Stimulated activated CD4-positive, alpha-beta T cell treated with anti-CD3 and anti-CD28 coated beads, Interleukin-2, amount 100 ng/mL, for 4 hours (primary cell): ENCODE results near the gene SEMA4D.
A peak's percentile ranks its signal among the peaks of the same experiment; 100 is the strongest.
"Not testable (repeated sequence)": the region's sequence is repeated elsewhere in the genome, so short reads cannot be mapped to it uniquely, and the experiment has no call there.

Experiments used
- DNase-seq: peaks from one replicate; pipeline ENCODE4 v3.0.0-alpha.2; 2020; ENCODE audit warnings: low read depth

SEMA4D gene

DNA sequence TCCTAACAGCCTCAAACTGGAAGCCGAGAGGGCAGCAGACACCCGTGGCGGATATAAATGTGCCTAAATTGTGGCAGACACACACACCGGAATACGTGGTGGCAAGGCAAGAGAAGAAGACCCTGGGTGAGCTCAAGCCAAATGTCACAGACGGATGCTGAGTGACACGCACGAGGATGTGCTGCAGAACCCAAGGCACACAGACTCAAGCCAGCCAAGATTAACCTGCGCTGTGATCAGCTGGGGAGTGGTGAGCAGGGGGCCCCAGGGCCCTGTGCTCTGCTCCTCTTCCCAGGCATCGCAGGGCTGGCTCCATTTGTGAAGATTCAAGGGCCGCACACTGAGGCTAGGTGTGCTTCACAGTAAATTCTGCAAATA lies 16.4 kb downstream of the SEMA4D start:
- no peak for DNase-seq

DNA sequence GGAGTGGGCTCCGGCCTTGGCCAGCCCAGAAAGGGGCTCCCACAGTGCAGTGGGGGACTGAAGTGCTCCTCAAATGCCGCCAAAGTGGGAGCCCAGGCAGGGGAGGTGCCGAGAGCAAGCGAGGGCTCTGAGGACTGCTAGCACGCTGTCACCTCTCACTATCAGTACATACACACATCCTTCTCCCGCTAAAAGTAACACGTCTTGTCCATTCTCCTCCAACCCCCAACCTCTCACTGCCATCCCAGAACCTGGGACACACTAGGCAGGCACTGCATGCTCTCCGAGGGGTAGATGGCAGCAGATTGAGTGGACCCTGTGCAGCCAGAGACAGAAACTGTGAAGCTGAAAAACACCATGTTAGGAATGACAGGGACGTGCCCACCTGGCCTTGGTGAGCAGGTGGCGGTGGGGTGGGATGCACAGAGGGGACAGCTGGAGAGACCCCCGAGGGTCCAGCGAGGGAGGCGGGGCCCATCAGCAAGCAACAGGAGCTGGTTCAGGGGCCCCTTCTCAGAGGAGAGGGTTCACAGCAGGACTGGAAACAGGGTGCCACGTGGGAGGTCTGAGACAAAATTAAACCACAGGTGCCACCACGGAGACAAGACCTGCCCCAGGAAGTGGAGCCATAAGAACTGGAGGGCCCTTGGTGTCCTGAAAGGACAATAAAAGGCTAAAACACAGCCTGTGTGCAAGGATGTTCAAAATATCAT lies 16.9 kb downstream of the SEMA4D start:
- no peak for DNase-seq

- not testable (repeated sequence) for DNase-seq
Measured at GRCh38 chr9:89480372-89480771, 17.5 kb downstream of the SEMA4D start.

GRCh38 chr9:89479669-89480011 lies 18.3 kb downstream of the SEMA4D start:
- DNase-seq = not testable (repeated sequence)

GRCh38 chr9:89478821-89479668 lies 18.9 kb downstream of the SEMA4D start:
- DNase-seq = no peak

DNA sequence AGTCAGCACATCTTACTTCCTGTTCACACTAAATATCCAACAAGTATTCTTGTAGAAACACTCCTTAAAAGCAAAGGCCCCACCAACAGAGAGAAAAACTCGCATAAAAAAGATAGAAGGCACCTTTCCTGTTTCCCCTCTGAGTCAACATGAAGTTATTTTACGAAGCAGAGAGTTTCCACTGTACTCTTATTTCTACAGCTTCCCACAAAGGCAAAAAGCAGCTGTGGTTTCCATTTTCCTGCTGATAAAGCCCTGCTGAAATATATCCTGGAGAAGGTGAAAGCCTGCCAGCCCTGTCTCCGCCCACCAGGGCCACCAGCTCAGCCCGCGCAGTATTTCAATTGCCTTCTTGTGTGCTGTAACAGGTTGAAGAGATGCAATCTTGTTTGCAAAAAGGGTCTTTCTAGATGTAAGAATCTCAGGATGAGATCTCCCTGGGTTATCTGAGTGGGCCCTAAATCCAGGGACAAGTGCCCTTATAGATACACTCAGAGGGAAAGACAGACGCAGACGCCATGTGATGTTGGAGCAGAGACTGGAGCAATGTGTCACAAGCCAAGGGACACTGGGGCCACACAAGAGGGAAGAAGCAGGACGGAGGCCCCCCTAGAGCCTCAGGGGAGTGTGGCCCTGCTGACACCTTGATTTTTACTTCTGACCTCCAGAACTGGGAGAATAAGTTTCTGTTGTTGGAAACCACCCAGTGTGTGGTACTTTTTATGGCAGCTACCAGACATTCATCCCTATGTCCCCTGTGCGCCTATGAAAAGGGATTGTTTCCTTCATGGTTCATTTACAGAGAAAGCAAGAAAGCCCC lies 19.9 kb downstream of the SEMA4D start:
- DNase-seq = peak; percentile 71

DNA sequence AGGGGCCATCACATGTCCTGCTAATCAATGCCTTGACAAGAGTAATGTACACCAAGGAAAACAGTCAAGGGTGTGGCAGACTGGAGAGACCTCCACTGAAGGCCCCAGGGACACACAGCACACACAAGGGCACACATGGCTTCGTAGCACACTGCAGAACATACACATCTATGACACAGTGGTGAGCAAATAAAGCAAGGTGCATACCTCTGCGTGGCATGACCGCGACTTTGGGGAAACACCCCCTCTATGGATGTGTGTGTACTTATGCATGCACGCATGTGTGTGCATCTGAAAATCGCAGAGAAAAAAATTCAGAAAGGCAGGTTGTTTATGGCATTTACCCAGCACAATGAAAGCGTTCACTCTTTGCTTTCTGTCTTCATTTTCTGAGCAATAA lies 20.5 kb downstream of the SEMA4D start:
- no peak for DNase-seq

DNA sequence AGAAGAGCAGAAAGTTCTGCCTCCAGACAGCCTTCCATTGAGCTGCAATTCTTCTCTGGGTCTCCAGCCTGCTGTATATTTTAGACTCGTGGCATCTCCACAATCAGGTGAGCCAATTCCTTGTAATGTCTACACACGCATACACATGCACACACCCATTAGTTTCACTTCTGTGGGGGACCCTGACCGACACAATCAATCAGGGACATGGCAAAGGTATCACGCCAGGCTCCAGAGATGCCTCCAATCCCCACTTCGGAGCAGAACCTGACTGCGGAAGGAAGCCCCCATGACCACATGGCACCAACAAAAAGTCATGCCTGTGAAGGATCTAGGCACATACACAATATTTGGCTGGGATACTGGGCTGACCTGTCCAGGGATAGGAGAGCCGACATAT lies 21.4 kb downstream of the SEMA4D start:
- DNase-seq = no peak

DNA sequence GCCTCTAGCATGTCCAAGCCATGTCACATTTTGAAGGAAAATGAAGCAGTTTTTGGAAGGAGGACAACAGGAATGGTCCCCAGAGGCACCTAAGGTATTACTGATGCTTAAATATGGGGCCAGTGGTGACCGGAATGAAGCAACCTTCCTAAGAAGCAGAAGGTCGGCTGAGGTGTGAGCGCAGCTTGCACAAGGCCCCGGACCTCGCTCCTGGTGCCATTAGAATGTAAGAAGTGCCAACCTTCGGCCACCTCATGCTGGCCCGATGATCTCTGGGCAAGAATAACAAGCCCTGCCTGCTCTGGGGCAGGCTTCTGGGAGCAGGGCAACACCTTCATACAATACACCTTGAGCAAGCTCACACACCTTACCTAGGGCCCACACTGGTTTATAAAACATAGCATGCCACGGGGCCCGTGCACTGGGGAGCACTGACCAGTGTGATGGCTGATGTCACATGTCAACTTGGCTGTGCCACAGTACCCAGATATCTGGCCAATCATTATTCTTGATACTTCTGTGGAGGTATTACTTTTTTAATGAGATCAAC lies 21.9 kb downstream of the SEMA4D start:
- no peak for DNase-seq

DNA sequence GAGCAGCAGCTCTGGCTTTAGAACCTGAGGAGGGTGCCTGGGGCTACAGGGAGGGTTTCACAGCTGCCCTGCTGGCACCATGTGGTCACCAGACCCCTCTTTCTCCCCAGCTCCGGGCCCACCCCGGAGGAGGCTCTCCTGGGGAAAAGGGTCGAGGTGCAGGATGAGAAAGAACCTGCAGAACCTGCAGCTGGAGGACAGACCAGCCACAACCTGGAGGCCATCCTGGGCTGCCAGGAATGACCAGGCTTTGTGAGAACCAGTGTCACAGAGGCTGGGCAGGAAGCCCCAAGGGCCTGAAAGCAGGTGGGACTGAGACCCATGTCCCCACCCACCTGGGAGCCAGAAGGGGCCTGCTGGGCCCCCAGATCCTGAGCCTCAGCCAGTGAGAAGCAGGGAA lies 23.0 kb downstream of the SEMA4D start:
- no peak for DNase-seq

DNA sequence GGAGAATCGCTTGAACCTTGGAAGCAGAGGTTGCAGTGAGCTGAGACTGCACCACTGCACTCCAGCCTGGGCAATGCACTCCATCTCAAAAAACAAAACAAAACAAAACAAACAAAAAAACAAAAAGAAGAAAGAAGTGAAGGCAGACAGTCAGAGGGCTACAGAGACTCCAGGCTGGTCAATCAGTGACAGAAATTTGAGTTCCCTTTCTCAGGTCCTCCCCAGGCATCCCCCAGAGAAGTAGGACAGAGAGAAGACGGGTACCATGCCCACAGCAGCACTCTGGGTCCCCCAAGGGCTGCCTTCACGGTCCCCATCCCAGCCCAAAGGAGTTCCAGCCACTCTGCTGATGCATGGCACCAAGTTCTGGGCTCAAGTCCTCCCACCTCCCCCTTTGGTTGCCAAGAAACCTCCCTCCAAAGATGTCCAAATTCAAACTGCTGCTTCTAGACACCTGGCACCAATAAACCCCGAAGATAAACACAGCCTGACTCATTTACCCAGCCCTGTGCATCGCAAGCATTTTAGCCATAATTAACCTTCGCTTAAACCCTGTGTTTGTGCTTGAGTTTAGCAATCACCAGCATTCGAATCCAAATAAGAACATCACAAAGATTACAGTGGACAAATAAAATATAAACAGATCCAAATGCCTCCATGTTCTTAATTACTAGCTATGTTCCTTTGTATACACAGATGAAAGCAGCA lies 24.0 kb downstream of the SEMA4D start:
- no peak for DNase-seq

- not testable (repeated sequence) for DNase-seq
Measured at GRCh38 chr9:89471796-89472320, 26.1 kb downstream of the SEMA4D start.

DNA sequence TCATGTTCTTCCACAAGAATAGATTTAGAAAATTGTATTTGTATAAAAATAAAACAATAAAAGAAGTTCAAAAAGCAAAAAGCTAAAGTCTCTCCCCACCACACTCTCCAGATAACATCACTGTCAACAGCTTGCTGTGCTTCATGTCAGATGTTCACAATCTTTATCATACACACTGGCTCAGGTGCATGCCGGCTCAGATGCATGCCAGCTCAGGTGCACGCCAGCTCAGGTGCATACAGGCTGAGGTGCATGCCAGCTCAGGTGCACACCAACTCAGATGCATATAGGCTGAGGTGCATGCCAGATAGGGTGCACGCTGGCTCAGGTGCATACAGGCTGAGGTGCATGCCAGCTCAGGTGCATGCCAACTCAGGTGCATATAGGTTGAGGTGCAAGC lies 26.5 kb downstream of the SEMA4D start:
- DNase-seq = no peak

DNA sequence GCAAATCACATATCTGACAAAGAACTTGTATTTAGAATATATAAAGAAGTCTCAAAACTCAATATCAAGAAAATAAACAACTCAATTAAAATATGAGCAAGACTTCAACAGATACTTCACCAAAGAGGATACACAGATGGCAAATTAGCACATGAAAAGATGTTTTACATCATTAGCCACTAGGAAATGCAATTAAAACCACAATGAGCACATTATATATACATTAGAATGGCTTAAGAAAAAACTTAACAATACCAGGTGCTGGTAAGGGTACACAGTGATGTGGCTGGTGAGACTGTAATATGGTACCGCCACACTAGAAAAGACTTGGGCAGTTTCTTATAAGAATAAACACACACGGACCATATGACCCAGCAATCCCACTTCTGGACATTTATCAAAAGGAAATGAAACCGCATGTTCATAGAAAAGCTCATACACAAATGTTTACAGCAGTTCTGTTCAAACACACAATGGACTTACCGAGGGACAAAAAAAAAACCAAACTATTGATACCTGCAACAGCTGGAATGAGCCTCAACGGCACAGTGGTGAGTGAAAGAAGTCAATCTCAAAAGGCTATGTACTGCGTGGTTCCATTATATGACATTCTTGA lies 27.6 kb downstream of the SEMA4D start:
- no peak for DNase-seq

DNA sequence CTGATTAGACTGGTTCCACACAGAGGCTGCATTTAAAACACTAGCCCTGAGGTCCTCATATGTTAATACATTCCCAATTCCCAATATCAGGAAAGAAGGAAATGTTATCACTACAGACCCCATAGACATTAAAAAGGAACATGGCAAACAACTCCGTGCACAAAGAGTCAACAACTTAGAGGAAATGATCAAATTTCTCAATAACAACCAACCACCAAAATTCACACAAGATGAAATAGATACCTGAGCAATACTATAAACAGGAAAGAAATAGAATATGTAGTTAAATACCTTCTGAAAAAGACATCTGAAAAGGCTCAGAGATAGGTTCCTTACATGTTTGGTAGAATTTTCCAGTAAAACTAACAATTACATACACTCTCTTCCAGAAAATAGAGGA lies 28.9 kb downstream of the SEMA4D start:
- no peak for DNase-seq

DNA sequence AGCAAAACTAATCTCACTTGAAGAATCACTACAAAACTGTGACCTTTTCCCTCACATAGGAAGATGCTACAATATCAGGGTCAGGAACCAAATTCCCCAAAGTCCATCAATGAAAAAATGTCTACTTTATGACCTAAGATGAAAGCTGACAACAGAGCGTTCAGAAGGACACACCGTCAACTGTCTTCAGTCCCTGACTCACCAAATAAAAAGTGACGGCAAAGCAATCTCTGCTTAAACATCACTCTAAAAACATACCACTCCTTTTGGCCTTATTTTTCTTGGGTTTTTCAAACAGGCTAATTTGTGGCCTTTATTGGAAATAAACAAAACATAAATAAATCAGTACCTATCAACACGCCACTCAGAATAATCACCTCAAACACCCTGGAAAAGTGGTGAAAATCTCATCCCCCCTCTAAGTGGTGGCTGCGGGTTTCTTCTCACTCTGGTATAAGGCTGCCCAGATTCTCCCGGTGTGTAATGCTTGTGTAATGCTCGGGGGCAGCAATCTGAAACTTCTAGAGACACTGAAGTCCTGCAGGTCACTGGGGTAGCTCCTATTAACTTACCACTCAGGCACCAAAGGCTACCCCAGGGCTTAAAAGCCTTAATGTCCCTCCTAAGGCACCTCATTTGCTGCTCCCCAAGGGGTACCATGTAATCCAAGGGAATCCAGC lies 29.5 kb downstream of the SEMA4D start:
- DNase-seq = no peak

DNA sequence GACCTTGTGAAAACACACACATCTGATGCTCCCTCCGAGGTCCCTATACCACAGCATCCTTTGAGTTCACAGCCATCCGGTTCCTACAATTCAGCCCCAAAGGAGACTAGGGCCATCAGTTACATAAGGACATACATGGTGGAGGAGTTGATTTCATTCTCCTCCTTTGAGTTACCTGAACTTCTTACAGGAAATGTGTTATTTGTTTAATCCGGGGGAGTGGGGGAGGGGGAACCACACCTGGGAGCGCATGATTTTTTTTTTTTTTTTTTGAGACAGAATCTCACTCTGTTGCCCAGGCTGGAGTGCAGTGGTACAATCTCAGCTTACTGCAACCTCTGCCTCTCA lies 30.7 kb downstream of the SEMA4D start:
- DNase-seq = no peak

GRCh38 chr9:89466451-89467277 lies 31.2 kb downstream of the SEMA4D start:
- DNase-seq = peak; percentile 43

- no peak for DNase-seq
Measured at GRCh38 chr9:89465726-89466308, 32.1 kb downstream of the SEMA4D start.
